Endothelial cell of umbilical vein (primary cell): ENCODE data around the gene TEX44. TPM values are rescaled to one million over a fixed set of nuclear protein-coding genes. Genes with fewer than 3 reads are reported as not detected.

Experiments
- BruUV-seq: library from RNA; stranded (reverse); fragments of 400-500 nt; replicated peaks from 2 replicates; lab custom pipeline; 2021; lab: Mats Ljungman, UMichigan
- CTCF ChIA-PET: fragments of 300-600, 350-600 bp; sonication (Branson Sonifier 250); formaldehyde crosslinking; loops from one replicate; lab custom pipeline; 2021; ENCODE audit warnings: antibody characterized with exemption, inconsistent platforms; lab: Charles Lee
- POLR2A ChIA-PET: fragments of 300-600, 350-600 bp; sonication (Branson Sonifier 250); formaldehyde crosslinking; loops from one replicate; lab custom pipeline; 2021; ENCODE audit warnings: antibody characterized with exemption, inconsistent platforms; lab: Charles Lee
- DNase-seq: peaks from one replicate; pipeline ENCODE4 v3.0.0-alpha.2; 2011; ENCODE audit warnings: low read depth, low spot score
- FAIRE-seq: peaks from 2 replicates; lab custom pipeline; 2011; peaks lifted over from hg19 to GRCh38; lab: Jason Lieb, UNC
- H2AFZ ChIP-seq: 2 replicates; pipeline ENCODE4 v1.6.0; 2012; ENCODE audit warnings: low read depth, low read length, control low read depth, inconsistent platforms
- H3K27ac ChIP-seq: 2 replicates; pipeline ENCODE4 v1.5.1; 2011; ENCODE audit warnings: low read depth, mild to moderate bottlenecking, control low read depth, low read length, moderate library complexity; ENCODE audit not compliant: insufficient read depth
- H3K27me3 ChIP-seq, 2 experiments: 2 replicates each; pipeline versions ENCODE4 v1.6.0 to v1.6.1; 2011; ENCODE audit warnings: low read length in 2 of 2, mixed read lengths in 1 of 2; ENCODE audit not compliant: control insufficient read depth in 2 of 2, insufficient read depth in 2 of 2
- H3K36me3 ChIP-seq, 2 experiments: 2 replicates in 1 of 2; 3 replicates in 1 of 2; pipeline ENCODE4 v1.5.1; 2011; ENCODE audit warnings: low read length in 2 of 2, mild to moderate bottlenecking in 1 of 2, moderate library complexity in 1 of 2; ENCODE audit not compliant: control insufficient read depth in 2 of 2, insufficient read depth in 2 of 2; ENCODE audit errors: extremely low read depth in 1 of 2
- H3K4me1 ChIP-seq: 3 replicates; pipeline ENCODE4 v1.5.1; 2011; ENCODE audit warnings: mild to moderate bottlenecking, low read length; ENCODE audit not compliant: control insufficient read depth, insufficient read depth; ENCODE audit errors: extremely low read depth
- H3K4me2 ChIP-seq: 2 replicates; pipeline ENCODE4 v1.6.1; 2011; ENCODE audit warnings: low read length, control low read depth, mixed read lengths; ENCODE audit not compliant: insufficient read depth
- H3K4me3 ChIP-seq, 3 experiments: fragments of 200-600 bp in 1 of 3; sonication (generic), shearing (Covaris generic) in 1 of 3; replicated peaks in 1 of 3; 2 replicates each; pipeline ENCODE4 v1.5.1; 2011 to 2016; ENCODE audit warnings: control low read depth in 3 of 3, low read length in 3 of 3, mild to moderate bottlenecking in 2 of 3, inconsistent platforms in 1 of 3, low read depth in 1 of 3, moderate library complexity in 1 of 3; ENCODE audit not compliant: insufficient read depth in 1 of 3
- H3K79me2 ChIP-seq: 2 replicates; pipeline ENCODE4 v1.6.0; 2012; ENCODE audit warnings: low read length, inconsistent platforms; ENCODE audit not compliant: control insufficient read depth, insufficient read depth
- H3K9ac ChIP-seq: replicated peaks from 2 replicates; pipeline ENCODE3; 2011; ENCODE audit warnings: low read length, control low read depth; ENCODE audit not compliant: insufficient read depth; ENCODE audit errors: extremely low read depth
- H3K9me1 ChIP-seq: replicated peaks from 3 replicates; pipeline ENCODE4 v1.6.0; 2011; ENCODE audit warnings: mild to moderate bottlenecking, low read length; ENCODE audit not compliant: control insufficient read depth, insufficient read depth; ENCODE audit errors: extremely low read depth
- H3K9me3 ChIP-seq: replicated peaks from 2 replicates; pipeline ENCODE4 v1.5.1; 2012; ENCODE audit warnings: low read length, inconsistent platforms; ENCODE audit not compliant: control insufficient read depth, insufficient read depth
- H4K20me1 ChIP-seq: replicated peaks from 2 replicates; pipeline ENCODE3; 2011; ENCODE audit warnings: mild to moderate bottlenecking, low read length; ENCODE audit not compliant: control insufficient read depth, insufficient read depth; ENCODE audit errors: extremely low read depth
- FOS ChIP-seq: IDR thresholded peaks from 2 replicates; pipeline ENCODE4 v1.6.1; 2011; ENCODE audit warnings: mild to moderate bottlenecking, low read length, moderate library complexity, borderline replicate concordance; ENCODE audit not compliant: insufficient read depth
- JUN ChIP-seq: IDR thresholded peaks from 2 replicates; pipeline ENCODE4 v1.6.1; 2011; ENCODE audit warnings: borderline replicate concordance, low read depth; ENCODE audit not compliant: insufficient read length, insufficient read depth
- MYC ChIP-seq: IDR thresholded peaks from one replicate; pipeline ENCODE4 v1.6.1; 2011; ENCODE audit warnings: mild to moderate bottlenecking, low read depth, low read length
- POLR2A ChIP-seq: IDR thresholded peaks from 2 replicates; pipeline ENCODE4 v1.6.1; 2012; ENCODE audit warnings: low read depth, mild to moderate bottlenecking, control low read depth, low read length
- POLR2AphosphoS5 ChIP-seq: IDR thresholded peaks from 2 replicates; pipeline ENCODE4 v1.6.1; 2012; ENCODE audit warnings: low read depth, mild to moderate bottlenecking, control low read depth, low read length, moderate library complexity; ENCODE audit not compliant: insufficient read depth
- dilution Hi-C: fragments of 300-500 bp; cut with MboI; formaldehyde crosslinking; loops from one replicate; pipeline ENCODE4 v1.15.0; 2019; ENCODE audit warnings: low sequenced_read_pairs; ENCODE audit not compliant: extremely low pct_ligation_motif_present
- intact Hi-C: fragments of 100-400 bp; cut with micrococcal nuclease; formaldehyde crosslinking; loops from one replicate; pipeline ENCODE4 v1.10.0; 2022
- polyA plus RNA-seq, 4 experiments: library from polyadenylated mRNA; depleted of rRNA in 3 of 4; stranded (reverse) in 3 of 4; unstranded in 1 of 4; fragments of >200 nt; gene quantifications; 2 replicates each; pipeline versions ENCODE4 v1.2.1 to v1.2.3, GENCODE V29; 2011 to 2012; ENCODE audit warnings: missing spikeins in 1 of 4
- total RNA-seq: library from RNA; stranded (reverse); gene quantifications from 2 replicates; pipeline ENCODE4 v1.2.3, GENCODE V29; 2021
- TF ChIP-seq, protein P1 (sequence below): IDR thresholded peaks from 2 replicates; pipeline ENCODE4 v1.6.1; 2011; ENCODE audit not compliant: insufficient read depth, insufficient read length
- TF ChIP-seq, protein P2 (sequence below), 2 donors: IDR thresholded peaks; 1 replicate in 1 of 2; 2 replicates in 1 of 2; pipeline ENCODE4 v1.5.1; 2011; ENCODE audit warnings: low read length in 2 of 2, mild to moderate bottlenecking in 2 of 2, moderate library complexity in 2 of 2, control low read depth in 1 of 2, inconsistent platforms in 1 of 2, low read depth in 1 of 2; ENCODE audit not compliant: insufficient read depth in 1 of 2; ENCODE audit errors: extremely low read depth in 1 of 2

TEX44 gene
- total and polyA plus RNA-seq, 2 donors (not counting 3 experiments of a cell fraction or from before 2014, with no cell fraction given): not detected

DNA sequence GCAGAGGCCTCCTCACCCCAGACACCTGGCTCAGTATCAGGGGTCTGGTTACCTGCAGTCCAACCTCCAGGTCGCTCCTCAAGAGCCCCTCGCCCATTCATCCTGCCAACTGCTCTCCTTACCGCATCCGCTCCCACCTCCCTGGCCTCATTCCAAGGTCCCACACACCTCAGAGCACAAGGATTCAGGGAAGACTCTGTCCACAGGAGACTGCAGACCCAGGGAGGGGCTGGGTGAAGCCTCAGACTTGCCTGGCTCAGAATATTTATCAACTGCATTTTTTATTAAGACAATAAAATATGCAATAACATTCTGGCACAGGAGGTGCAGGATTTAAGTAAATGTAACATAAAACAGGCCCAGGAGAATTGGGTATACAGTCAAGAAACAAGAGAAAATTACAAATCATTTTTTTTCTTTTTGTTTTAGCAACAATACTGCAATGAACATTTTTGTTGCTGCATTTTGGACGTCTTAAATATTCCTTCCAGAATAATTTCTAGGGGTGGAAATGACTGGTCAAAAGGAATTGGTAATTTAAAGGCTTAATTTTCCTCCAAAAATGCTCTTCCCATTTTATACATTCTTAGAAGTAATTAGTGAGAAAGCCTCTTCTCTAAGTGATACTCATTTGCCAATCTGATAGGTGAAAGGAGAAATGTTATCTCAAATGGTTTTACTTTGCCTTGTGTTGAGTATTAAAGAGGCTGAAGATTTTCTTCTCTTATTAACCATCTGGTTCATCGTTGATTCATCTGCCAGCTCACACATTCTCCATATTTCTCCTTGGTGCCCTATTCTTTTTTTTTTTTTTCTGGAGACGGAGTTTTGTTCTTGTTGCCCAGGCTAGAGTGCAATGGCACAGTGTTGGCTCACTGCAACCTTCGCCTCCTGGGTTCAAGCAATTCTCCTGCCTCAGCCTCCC, 42.5 kb downstream of the TEX44 start:
- Histone ChIP-seq H3K4me2 (no peak overlapping the region), H3K9me1 (no peaks in the 10 kb centered on the region), H4K20me1 (no peaks in the 10 kb centered on the region), H3K9me3 (no peaks in the 10 kb centered on the region), H2AFZ (no peak overlapping the region), H3K27me3 (no peaks in the 10 kb centered on the region), H3K36me3 (no peaks in the 10 kb centered on the region), H3K79me2 (no peaks in the 10 kb centered on the region), H3K27ac (no peak overlapping the region), H3K4me1 (no peaks in the 10 kb centered on the region), H3K9ac (no peak overlapping the region), H3K4me3 (no peak overlapping the region)
- ChIA-PET CTCF (interaction anchor here (1.1 to 1.2 kb wide), 2 partner anchors 23 to 34 kb away, joined by 3 read pairs; no protein-coding TSS in a partner anchor), POLR2A (no interaction called here)
- no TSS peak for BruUV-seq
- dilution Hi-C loops: no loop called here
- intact Hi-C loops: no loop called here
- no peak for TF ChIP-seq MYC
- no peak for TF ChIP-seq JUN
- TF ChIP-seq FOS: no peak
- TF ChIP-seq, protein P1, sequence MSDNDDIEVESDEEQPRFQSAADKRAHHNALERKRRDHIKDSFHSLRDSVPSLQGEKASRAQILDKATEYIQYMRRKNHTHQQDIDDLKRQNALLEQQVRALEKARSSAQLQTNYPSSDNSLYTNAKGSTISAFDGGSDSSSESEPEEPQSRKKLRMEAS: no peak
- TF ChIP-seq, protein P2, sequence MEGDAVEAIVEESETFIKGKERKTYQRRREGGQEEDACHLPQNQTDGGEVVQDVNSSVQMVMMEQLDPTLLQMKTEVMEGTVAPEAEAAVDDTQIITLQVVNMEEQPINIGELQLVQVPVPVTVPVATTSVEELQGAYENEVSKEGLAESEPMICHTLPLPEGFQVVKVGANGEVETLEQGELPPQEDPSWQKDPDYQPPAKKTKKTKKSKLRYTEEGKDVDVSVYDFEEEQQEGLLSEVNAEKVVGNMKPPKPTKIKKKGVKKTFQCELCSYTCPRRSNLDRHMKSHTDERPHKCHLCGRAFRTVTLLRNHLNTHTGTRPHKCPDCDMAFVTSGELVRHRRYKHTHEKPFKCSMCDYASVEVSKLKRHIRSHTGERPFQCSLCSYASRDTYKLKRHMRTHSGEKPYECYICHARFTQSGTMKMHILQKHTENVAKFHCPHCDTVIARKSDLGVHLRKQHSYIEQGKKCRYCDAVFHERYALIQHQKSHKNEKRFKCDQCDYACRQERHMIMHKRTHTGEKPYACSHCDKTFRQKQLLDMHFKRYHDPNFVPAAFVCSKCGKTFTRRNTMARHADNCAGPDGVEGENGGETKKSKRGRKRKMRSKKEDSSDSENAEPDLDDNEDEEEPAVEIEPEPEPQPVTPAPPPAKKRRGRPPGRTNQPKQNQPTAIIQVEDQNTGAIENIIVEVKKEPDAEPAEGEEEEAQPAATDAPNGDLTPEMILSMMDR (IDR thresholded peaks at IDR 0.05; ENCODE audit: extremely low read depth in 1 of 2, insufficient read depth in 1 of 2, low read depth in 1 of 2, low read length in 2 of 2): no peak
- TF ChIP-seq POLR2A: no peak
- TF ChIP-seq POLR2AphosphoS5: no peak
- FAIRE-seq: no peak
- DNase-seq: no peak
